Purkinje cell (primary cell): ENCODE measurements around the gene SLC25A14. TPM values are rescaled to one million over a fixed set of nuclear protein-coding genes. Genes with fewer than 3 reads are reported as not detected.

Experiments
- polyA plus RNA-seq: library from polyadenylated mRNA; unstranded; fragments of >200 nt; fragmentation: Nextera tagmentation; gene quantifications from 2 replicates; pipeline ENCODE4 v1.2.1, GENCODE V29; 2014

SLC25A14 gene
- polyA plus RNA-seq: 44.8 and 76.5 TPM in 2 replicates

GRCh38 chrX:130339408-130340222 is at the start of gene SLC25A14:
TSS of gene SLC25A14 (plus strand) at chrX:130339919. CDS start at chrX:130340279, 360 bp downstream.

GRCh38 chrX:130385520-130385919 is 45.8 kb downstream of the SLC25A14 start, which contains the start of gene GPR119:
TSS of gene GPR119 (minus strand) at chrX:130385674. CDS start at chrX:130385447, 227 bp downstream.

GRCh38 chrX:130401415-130402207 is 61.9 kb downstream of the SLC25A14 start, which contains the start of gene RBMX2:
TSS of gene RBMX2 (plus strand) at chrX:130401987. CDS start at chrX:130402033, 46 bp downstream.

Other genes with a start within 250 kb of the SLC25A14 start
- gene ELF4, start 229.4 kb upstream of the SLC25A14 start, polyA plus RNA-seq: not detected in 2 replicates
- gene AIFM1, start 174.1 kb upstream of the SLC25A14 start, polyA plus RNA-seq: 30.9 and 40.6 TPM in 2 replicates
- 40.4 and 67.4 TPM in 2 replicates for gene RAB33A, start 168.0 kb upstream of the SLC25A14 start, polyA plus RNA-seq
- gene ZNF280C, start 71.0 kb upstream of the SLC25A14 start, polyA plus RNA-seq: 1.1 and 1.5 TPM in 2 replicates
- not detected in 2 replicates for gene GPR119, start 45.8 kb downstream of the SLC25A14 start, polyA plus RNA-seq
- gene RBMX2, start 62.1 kb downstream of the SLC25A14 start, polyA plus RNA-seq: 27.7 and 37.7 TPM in 2 replicates